ENCODE data around the gene DCLK1.
"Not testable (repeated sequence)": the region's sequence is repeated elsewhere in the genome, so short reads cannot be mapped to it uniquely, and the experiment has no call there.

GRCh38 chr13:36070504-36071192 lies 60.5 kb downstream of the DCLK1 start:
- not testable (repeated sequence) for TF ChIP-seq POLR2A (IDR thresholded peaks at IDR 0.05); CTCF (IDR thresholded peaks at IDR 0.05 in 4 of 5, conservative IDR thresholded peaks at IDR 0.05 in 1 of 5)

All from gastrocnemius medialis (tissue), 4 donors.